HG03280 (cell line): ENCODE results near the gene IGLL5.
"Not testable (repeated sequence)": the region's sequence is repeated elsewhere in the genome, so short reads cannot be mapped to it uniquely, and the experiment has no call there.

Experiments used
- ATAC-seq: cut with Tn5 transposase; IDR thresholded peaks from one replicate; pipeline ENCODE4 v1.9.1; 2021; ENCODE audit warnings: mild to moderate bottlenecking, moderate library complexity; ENCODE audit not compliant: unreplicated experiment

IGLL5 gene

GRCh38 chr22:22898411-22898950 is 10.9 kb downstream of the IGLL5 start:
- ATAC-seq, result not testable (repeated sequence)

- not testable (repeated sequence) for ATAC-seq
Observed at GRCh38 chr22:22899342-22900080, 11.9 kb downstream of the IGLL5 start.

GRCh38 chr22:22900527-22901205 is 13.1 kb downstream of the IGLL5 start:
- not testable (repeated sequence) for ATAC-seq

- no peak for ATAC-seq
Observed at GRCh38 chr22:22901578-22902218, 14.1 kb downstream of the IGLL5 start.

GRCh38 chr22:22902247-22903001 is 14.8 kb downstream of the IGLL5 start:
- no peak for ATAC-seq

DNA sequence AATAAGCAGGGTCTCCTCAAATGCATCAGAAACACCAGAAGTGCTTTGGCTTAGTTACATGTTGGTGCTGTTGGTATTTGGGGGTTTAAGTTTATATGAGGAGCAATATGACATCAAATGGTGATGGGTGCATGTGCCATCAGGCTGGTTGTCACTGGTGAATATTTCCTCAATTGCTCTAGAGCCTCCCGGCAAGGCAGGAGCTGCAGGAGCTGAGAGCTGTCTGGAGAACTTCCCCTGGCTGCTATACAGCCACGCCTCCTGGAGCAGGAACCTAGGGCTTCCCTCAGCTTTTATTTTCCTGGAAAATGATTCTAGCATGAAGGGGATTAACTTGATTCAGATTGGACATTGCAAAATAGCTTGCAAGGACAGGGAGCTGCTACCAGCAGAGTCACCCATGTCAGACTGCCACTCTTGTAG is 15.8 kb downstream of the IGLL5 start:
- ATAC-seq, result no peak

GRCh38 chr22:22903781-22904192 is 16.2 kb downstream of the IGLL5 start:
- ATAC-seq, result not testable (repeated sequence)

- ATAC-seq, result not testable (repeated sequence)
Observed at GRCh38 chr22:22904736-22905135, 17.1 kb downstream of the IGLL5 start.

DNA sequence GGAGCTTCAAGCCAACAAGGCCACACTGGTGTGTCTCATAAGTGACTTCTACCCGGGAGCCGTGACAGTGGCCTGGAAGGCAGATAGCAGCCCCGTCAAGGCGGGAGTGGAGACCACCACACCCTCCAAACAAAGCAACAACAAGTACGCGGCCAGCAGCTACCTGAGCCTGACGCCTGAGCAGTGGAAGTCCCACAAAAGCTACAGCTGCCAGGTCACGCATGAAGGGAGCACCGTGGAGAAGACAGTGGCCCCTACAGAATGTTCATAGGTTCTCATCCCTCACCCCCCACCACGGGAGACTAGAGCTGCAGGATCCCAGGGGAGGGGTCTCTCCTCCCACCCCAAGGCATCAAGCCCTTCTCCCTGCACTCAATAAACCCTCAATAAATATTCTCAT is 18.8 kb downstream of the IGLL5 start:
- not testable (repeated sequence) for ATAC-seq

- ATAC-seq, result no peak
Observed at GRCh38 chr22:22906907-22907550, 19.4 kb downstream of the IGLL5 start.

- ATAC-seq, result no peak
Observed at GRCh38 chr22:22907551-22908494, 20.2 kb downstream of the IGLL5 start.

- ATAC-seq, result no peak
Observed at GRCh38 chr22:22908495-22908861, 20.9 kb downstream of the IGLL5 start.

- ATAC-seq, result no peak
Observed at GRCh38 chr22:22908941-22909604, 21.5 kb downstream of the IGLL5 start.

GRCh38 chr22:22909605-22910271 is 22.1 kb downstream of the IGLL5 start:
- no peak for ATAC-seq

DNA sequence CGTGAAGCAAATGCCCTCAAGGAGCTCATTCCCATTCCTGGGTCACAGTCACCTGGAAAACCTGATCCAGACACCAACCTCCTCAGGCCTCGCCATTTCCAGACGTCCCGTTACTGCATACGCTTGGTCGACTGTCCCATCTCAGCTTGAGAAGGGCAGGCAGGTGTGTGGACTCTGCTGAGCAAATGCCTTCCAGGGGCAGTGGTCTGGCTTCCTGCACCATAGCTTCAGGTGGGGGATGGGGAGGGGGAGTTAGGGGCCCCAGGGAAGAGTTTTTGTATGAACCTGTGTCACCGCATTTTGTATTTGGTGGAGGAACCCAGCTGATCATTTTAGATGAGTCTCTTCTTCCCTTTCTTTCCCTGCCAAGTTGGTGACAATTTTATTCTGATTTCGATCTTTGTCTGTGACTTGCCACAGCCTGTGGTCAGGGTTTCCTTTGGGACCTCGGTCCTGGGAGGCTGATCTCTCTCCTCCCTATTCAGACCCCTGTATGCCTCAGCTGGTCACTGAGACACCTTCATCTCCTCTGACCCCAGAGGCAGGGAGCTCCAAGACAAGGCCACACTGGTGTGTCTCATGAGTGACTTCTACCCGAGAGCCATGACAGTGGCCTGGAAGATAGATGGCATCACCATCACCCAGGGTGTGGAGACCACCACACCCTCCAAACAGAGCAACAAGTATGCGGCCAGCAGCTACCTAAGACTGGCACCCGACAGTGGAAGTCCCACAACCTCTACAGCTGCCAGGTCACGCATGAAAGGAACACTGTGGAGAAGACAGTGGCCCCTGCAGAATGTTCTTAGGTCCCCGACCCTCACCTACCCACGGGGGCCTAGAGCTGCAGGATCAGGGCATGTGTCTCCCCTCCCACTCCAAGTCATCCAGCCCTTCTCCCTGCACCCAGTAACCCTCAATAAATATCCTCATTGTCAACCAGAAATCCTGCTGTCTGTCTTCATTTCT is 22.9 kb downstream of the IGLL5 start:
- ATAC-seq, result no peak

DNA sequence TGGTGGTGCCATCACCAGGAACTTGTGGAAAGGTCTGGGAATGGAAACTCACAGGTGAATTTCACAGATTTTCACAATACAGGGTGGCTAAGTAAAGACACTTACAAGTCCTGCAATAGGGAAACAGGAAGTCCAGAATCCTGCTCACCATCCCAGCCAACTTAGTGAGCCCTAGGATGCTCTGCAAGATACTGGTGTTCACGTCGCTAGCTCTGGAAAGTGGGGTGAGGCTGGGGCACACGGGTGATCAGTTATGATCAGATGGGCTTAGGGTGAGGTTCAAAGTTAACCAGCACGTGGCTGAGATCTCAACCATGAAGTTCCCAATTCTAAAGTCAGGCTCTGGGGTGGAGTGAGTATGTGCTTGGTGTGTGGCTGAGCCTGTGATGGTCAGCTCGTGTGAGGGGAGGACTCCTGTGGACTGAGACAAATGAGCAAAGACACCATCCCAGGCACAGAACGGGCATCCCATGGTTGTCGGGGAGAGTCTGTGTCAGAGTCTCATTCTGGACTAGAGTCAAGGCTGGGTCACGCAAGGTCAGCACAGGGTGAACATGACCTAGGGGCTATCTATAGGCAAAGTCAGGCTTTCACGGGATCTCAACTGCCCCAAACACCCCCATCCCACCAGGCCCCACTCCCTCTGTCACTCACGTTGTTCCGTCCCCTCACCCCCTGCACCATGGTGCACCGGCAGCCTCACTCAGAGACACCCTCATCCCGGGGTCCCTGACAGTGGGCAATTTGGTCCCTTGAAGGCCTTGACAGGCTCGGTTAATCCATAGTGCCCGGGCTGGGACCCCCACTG is 23.9 kb downstream of the IGLL5 start:
- ATAC-seq, result no peak
